Measurements from ENCODE around the gene MARCHF2.
A peak's percentile ranks its signal among the peaks of the same experiment; 100 is the strongest.
"Not testable (repeated sequence)": the region's sequence is repeated elsewhere in the genome, so short reads cannot be mapped to it uniquely, and the experiment has no call there.

The MARCHF2 gene

DNA sequence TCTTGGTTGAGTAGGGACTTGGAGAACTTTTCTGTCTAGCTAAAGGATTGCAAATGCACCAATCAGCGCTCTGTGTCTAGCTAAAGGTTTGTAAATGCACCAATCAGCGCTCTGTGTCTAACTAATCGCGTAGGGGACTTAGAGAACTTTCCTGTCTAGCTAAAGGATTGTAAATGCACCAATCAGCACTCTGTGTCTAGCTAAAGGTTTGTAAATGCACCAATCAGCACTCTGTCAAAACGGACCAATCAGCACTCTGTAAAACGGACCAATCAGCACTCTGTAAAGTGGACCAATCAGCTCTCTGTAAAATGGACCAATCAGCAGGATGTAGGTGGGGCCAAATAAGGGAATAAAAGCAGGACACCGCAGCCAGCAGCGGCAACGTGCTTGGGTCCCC is 26.7 kb upstream of the MARCHF2 start:
- DNase-seq (ENCODE audit: low read depth); H3K4me3 ChIP-seq (ENCODE audit: low read depth, low read length); in situ Hi-C loops (cut with HindIII; ENCODE audit: low sequenced_read_pairs): not testable (repeated sequence)

DNA sequence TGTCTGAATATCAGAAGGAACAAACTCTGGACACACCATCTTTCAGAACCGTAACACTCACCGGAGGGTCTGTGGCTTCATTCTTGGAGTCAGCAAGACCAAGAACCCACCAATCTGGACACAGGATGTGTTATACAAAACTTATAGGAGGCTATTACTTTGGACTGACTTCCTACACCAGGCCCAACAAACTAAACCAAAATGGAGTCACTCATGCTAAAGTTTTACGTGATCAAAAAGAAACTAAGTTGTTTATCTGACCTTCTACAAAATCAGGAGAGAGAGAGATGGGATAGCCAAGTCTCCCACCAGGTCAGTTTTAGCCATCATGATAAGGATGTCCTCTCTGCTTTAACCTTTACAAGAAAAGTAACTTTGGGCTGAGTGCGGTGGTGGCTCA is 26.1 kb upstream of the MARCHF2 start:
- DNase-seq (ENCODE audit: low read depth), result no peak
- TF ChIP-seq, protein P1, sequence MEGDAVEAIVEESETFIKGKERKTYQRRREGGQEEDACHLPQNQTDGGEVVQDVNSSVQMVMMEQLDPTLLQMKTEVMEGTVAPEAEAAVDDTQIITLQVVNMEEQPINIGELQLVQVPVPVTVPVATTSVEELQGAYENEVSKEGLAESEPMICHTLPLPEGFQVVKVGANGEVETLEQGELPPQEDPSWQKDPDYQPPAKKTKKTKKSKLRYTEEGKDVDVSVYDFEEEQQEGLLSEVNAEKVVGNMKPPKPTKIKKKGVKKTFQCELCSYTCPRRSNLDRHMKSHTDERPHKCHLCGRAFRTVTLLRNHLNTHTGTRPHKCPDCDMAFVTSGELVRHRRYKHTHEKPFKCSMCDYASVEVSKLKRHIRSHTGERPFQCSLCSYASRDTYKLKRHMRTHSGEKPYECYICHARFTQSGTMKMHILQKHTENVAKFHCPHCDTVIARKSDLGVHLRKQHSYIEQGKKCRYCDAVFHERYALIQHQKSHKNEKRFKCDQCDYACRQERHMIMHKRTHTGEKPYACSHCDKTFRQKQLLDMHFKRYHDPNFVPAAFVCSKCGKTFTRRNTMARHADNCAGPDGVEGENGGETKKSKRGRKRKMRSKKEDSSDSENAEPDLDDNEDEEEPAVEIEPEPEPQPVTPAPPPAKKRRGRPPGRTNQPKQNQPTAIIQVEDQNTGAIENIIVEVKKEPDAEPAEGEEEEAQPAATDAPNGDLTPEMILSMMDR (IDR thresholded peaks at IDR 0.05; ENCODE audit: low read depth, low read length, missing control alignments), result no peak
- H3K4me3 ChIP-seq (ENCODE audit: low read depth, low read length), result no peak overlapping the region
- in situ Hi-C loops (cut with HindIII; ENCODE audit: low sequenced_read_pairs), result no loop called here

DNA sequence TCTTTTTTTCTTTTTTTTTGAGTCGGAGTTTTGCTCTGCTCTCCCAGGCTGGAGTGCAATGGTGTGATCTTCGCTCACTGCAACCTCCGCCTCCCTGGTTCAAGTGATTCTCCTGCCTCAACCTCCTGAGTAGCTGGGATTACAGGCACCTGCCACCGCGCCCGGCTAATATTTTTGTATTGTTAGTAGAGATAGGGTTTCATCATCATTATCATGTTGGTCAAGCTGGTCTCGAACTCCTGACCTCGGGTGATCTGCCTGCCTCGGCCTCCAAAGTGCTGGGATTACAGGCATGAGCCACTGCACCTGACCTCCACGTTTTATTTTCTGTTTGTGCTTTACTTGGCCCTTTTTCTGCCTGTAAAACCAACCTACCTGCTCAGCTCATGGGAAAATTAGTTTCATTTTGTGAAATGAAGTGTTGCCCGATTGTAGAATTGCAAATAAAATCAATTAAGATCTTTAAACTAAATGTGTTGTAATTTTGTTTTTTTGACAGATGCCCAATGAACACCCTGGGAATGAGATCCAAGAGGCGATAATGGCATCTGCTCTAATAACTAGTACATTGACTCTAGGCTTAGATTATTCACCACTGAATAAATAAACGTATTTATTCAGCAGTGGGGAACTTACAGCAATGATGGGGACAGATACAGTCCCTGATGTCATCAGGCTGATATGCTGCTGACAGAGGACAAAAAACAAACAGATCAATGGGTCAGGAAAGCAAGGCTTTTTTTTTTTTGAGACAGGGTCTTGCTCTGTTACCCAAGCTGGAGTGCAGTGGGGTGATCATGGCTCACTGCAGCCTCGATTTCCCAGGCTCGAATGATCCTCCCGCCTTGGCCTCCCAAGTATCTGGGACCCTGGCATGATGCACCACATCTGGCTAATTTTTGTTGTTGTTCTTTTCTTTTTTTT is 25.2 kb upstream of the MARCHF2 start:
- TF ChIP-seq, protein P1 (IDR thresholded peaks at IDR 0.05; ENCODE audit: low read depth, low read length, missing control alignments), result no peak
- in situ Hi-C loops (cut with HindIII; ENCODE audit: low sequenced_read_pairs), result no loop called here
- H3K4me3 ChIP-seq (ENCODE audit: low read depth, low read length), result no peak overlapping the region
- no peak for DNase-seq (ENCODE audit: low read depth)

DNA sequence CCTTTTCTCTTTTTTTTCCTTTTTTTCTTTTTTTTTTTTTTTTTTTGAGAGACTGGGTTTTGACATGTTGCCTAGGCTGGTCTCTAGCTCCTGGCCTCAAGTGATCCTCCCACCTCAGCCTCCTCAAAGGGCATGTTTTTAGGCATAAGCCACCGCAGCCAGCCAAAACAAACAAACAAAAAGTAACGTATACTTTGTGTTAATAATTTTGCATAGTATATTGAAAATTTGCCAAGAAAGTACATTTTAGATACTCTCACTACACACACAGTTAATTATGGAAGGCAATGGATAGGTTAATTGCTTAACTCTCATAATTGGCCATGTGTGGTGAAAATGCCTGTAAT is 24.5 kb upstream of the MARCHF2 start:
- TF ChIP-seq, protein P1 (IDR thresholded peaks at IDR 0.05; ENCODE audit: low read depth, low read length, missing control alignments), result no peak
- in situ Hi-C loops (cut with HindIII; ENCODE audit: low sequenced_read_pairs), result no loop called here
- DNase-seq (ENCODE audit: low read depth), result no peak
- H3K4me3 ChIP-seq (ENCODE audit: low read depth, low read length), result no peak overlapping the region

DNA sequence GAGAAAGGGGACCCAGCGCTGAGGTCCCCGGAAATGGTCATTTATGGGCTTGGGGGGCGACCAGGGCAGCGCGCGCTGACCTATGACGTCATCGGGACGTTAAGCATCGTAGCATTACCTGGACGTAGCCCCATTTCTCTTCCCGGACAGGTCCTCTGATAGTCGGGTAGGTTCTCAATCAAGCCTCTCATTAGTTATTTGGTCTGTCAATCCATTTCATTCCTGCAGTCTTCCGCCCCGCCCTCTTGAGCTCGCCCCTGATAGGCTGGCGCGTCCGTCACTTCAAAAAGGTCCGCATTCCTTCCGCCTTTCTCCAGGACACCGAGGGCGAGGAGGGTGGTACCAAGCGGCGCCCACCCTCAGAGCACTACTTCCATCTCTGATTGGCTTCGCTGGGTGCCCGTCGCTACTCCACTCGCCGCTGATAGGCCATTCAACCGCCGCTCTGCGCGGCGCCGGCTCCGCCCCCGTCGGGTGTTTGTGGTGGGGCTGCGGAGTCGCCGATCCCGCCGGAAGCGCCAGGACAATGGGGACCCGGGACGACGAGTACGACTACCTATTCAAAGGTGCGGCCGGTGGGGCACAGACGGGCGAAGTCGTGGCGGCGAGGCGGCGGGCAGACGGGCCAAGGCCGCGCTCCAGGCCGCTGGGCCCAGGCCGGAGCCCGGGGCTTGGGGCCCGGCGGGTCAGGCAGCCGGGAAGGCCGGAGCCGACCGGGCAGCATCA is 23.1 kb upstream of the MARCHF2 start, which contains the start of gene RAB11B:
Gene RAB11B, plus strand, starts transcription at position 470 of the 726 bp plus-strand sequence. Its CDS starts 57 bp downstream, at position 527.
- TF ChIP-seq, protein P1 (IDR thresholded peaks at IDR 0.05; ENCODE audit: low read depth, low read length, missing control alignments), result no peak
- in situ Hi-C loops (cut with HindIII; ENCODE audit: low sequenced_read_pairs), result no loop called here
- peak; percentile 99 for DNase-seq (ENCODE audit: low read depth)
- peak within 1 kb of the TSS; percentile 65 for H3K4me3 ChIP-seq (ENCODE audit: low read depth, low read length)

DNA sequence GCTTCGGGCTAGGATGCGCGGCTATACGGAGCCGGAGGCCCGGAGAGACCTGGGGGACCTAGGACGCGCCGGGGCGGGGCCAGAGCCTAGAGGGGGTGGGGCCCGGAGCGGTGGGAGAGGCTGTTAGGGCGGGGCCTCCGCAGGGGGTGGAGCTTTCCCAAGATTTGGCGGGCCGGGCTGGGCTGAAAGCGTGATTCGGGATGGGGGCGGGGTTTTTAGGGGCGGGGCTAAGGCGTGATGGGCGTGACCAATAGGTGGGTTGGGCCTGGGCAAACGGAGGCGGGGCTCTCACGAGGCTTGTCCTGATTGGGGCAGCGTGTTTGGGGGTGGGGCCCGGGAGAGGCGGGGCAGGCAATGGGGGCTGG is 22.5 kb upstream of the MARCHF2 start:
- peak; percentile 83 for DNase-seq (ENCODE audit: low read depth)
- TF ChIP-seq, protein P1 (IDR thresholded peaks at IDR 0.05; ENCODE audit: low read depth, low read length, missing control alignments), result no peak
- in situ Hi-C loops (cut with HindIII; ENCODE audit: low sequenced_read_pairs), result no loop called here
- peak overlapping the region; percentile 65 for H3K4me3 ChIP-seq (ENCODE audit: low read depth, low read length)
